H1 (cell line): Measurements from ENCODE around the gene TOP3A. TPM values are rescaled to one million over a fixed set of nuclear protein-coding genes. Genes with fewer than 3 reads are reported as not detected.

ENCODE experiments used
- NRF1 ChIP-seq: IDR thresholded peaks from 2 replicates; pipeline ENCODE4 v1.6.1; 2011; ENCODE audit warnings: mild to moderate bottlenecking, low read depth, low read length, improper control_type of control experiment
- polyA plus RNA-seq, 7 experiments: library from polyadenylated mRNA; depleted of rRNA in 3 of 7; stranded (reverse) in 5 of 7; unstranded in 2 of 7; fragments of >200 nt in 5 of 7; fragments of 200-250 nt in 2 of 7; gene quantifications; 1 replicate in 5 of 7; 2 replicates in 1 of 7; 4 replicates in 1 of 7; pipeline versions ENCODE4 v1.2.1 to v1.2.3, GENCODE V29; 2011 to 2013; ENCODE audit warnings: missing spikeins in 2 of 7, mixed read lengths in 2 of 7
- total RNA-seq: library from RNA; stranded (reverse); fragmentation: NEBNext Ultra II Directional; extraction: Animal tissue kit (Norgen Biotek cat#: 25700); gene quantifications from 2 replicates; pipeline ENCODE4 v1.2.1, GENCODE V29; 2021

The TOP3A gene
- total and polyA plus RNA-seq, 2 of the 8 experiments (the other 6 are each of a cell fraction or from before 2014, with no cell fraction given): 23.4 to 54.3 TPM

- no peak for TF ChIP-seq NRF1
Observed at GRCh38 chr17:18227635-18228034, 87.2 kb downstream of the TOP3A start (continued).
